Mucosa of descending colon (tissue), 3 donors: ENCODE results near the gene CISH. TPM values are rescaled to one million over a fixed set of nuclear protein-coding genes. Genes with fewer than 3 reads are reported as not detected.

Experiments used
- ATAC-seq: fragments of 200-7000 bp; cut with Tn5 transposase; one replicate; pipeline ENCODE4 v1.9.1; 2020; ENCODE audit warnings: mild to moderate bottlenecking, moderate library complexity
- DNase-seq, 3 donors: peaks; one replicate each; pipeline ENCODE4 v3.0.0-alpha.2; 2020
- H3K36me3 ChIP-seq: fragments of 200-600 bp; one replicate; pipeline ENCODE4 v1.8.0; 2021; ENCODE audit warnings: low read depth, mild to moderate bottlenecking
- H3K4me1 ChIP-seq: fragments of 200-600 bp; one replicate; pipeline ENCODE4 v1.8.0; 2021; ENCODE audit warnings: low read depth, mild to moderate bottlenecking
- H3K4me3 ChIP-seq: fragments of 200-600 bp; one replicate; pipeline ENCODE4 v1.8.0; 2021; ENCODE audit warnings: mild to moderate bottlenecking
- H3K9me3 ChIP-seq: fragments of 200-600 bp; one replicate; pipeline ENCODE4 v1.8.0; 2021; ENCODE audit warnings: mild to moderate bottlenecking
- CTCF ChIP-seq: fragments of 200-600 bp; IDR thresholded peaks from one replicate; pipeline ENCODE4 v1.8.0; 2022; ENCODE audit warnings: antibody characterized with exemption, mild to moderate bottlenecking
- intact Hi-C, 2 donors: fragments of 100-400 bp; cut with DNase I in 1 of 2; cut with micrococcal nuclease in 1 of 2; formaldehyde crosslinking; loops; one replicate each; pipeline versions ENCODE4 v1.11.0 to v1.11.1; 2022; cut with DNase I, micrococcal nuclease
- total RNA-seq, 3 donors: library from RNA; stranded (reverse); fragmentation: NEBNext Ultra II Directional in 2 of 3; extraction: Animal tissue kit (Norgen Biotek cat#: 25700) in 2 of 3; gene quantifications; one replicate each; pipeline versions ENCODE4 v1.2.1 to v1.2.4, GENCODE V29; 2021 to 2023
- donor health status: DM: no; HTN: no; CAD: no; lungs with moderate emphysema.
- donor health status: DM: no; HTN: no; CAD: no.
- donor health status: DM: no; HTN: yes; CAD: no.

Gene CISH
- total RNA-seq, 3 donors from 2014 or later: 12.7 to 21.4 (median 19.2) TPM

- H3K9me3 ChIP-seq: no peaks in the 10 kb centered on the region
- H3K36me3 ChIP-seq: no peaks in the 10 kb centered on the region
- H3K4me1 ChIP-seq: no peaks in the 10 kb centered on the region
- H3K4me3 ChIP-seq: no peak overlapping the region
- intact Hi-C loops: no loop called here
- TF ChIP-seq CTCF: no peak
- ATAC-seq (no peak), DNase-seq (no peak)
Observed at GRCh38 chr3:50651920-50652529, 40.5 kb upstream of the CISH start.

- ATAC-seq (no peak), DNase-seq (no peak)
- no peak for TF ChIP-seq CTCF
- intact Hi-C loops: no loop called here
- no peaks in the 10 kb centered on the region for H3K4me1 ChIP-seq
- no peak overlapping the region for H3K4me3 ChIP-seq
- no peaks in the 10 kb centered on the region for H3K36me3 ChIP-seq
- no peaks in the 10 kb centered on the region for H3K9me3 ChIP-seq
Observed at GRCh38 chr3:50651445-50651844, 39.9 kb upstream of the CISH start.

GRCh38 chr3:50650018-50650417, 38.4 kb upstream of the CISH start:
- no peak for DNase-seq
- Histone ChIP-seq H3K9me3 (no peaks in the 10 kb centered on the region), H3K4me1 (no peaks in the 10 kb centered on the region), H3K4me3 (no peak overlapping the region), H3K36me3 (no peaks in the 10 kb centered on the region)
- ATAC-seq: no peak
- intact Hi-C loops: no loop called here
- no peak for TF ChIP-seq CTCF

DNA sequence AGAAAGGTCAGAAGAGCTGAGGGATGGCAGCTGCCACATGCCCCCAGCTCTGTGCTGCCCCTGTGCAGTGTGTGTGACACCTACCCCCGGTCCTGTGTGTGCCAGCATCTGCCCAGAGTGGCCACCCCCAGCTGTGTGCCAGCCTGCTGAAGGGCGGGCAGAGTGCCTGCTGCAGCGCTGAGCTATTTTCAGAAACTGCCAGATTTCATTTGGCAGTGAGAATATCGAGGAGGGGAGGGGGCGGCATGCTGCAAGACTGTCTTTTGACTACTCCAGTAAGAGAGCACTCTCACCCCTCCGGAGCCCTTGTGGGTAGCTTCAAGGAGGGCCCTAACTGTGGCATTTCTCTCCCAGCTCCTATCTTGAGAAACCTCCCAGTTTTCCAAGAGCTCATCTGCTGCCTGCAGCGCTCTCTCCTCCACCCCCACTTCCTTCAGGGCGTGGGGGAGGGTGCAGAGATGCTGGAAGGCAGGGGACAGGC, 37.9 kb upstream of the CISH start:
- no peaks in the 10 kb centered on the region for H3K9me3 ChIP-seq
- TF ChIP-seq CTCF: no peak
- H3K4me1 ChIP-seq: no peaks in the 10 kb centered on the region
- H3K36me3 ChIP-seq: no peaks in the 10 kb centered on the region
- ATAC-seq: no peak
- no peak overlapping the region for H3K4me3 ChIP-seq
- intact Hi-C loops: no loop called here
- DNase-seq: no peak

GRCh38 chr3:50648944-50649343, 37.4 kb upstream of the CISH start:
- ATAC-seq (no peak), DNase-seq (no peak)
- intact Hi-C loops: no loop called here
- Histone ChIP-seq H3K4me3 (no peak overlapping the region), H3K36me3 (no peaks in the 10 kb centered on the region), H3K9me3 (no peaks in the 10 kb centered on the region), H3K4me1 (no peaks in the 10 kb centered on the region)
- no peak for TF ChIP-seq CTCF

DNA sequence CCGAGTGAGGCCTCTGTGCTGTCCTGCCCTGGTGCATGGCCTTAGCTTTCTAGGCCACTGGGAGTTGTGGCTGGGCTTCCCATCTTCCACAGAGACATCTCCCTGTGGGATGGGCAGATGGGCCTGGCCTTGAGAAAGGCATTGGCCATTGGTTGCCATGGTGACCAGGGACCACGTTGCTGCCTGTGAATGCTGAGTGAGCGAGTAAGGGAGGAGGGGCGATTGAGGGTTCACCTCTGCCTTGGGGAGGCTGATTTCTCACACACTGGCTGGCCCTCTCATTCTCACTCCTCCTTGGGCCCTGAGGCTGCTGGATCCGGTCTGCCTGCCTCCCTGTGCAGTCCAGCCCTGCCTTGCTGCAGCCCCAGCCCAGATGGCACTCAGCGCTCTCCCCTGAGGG, 36.7 kb upstream of the CISH start:
- TF ChIP-seq CTCF: no peak
- DNase-seq: no peak
- no peak for ATAC-seq
- Histone ChIP-seq H3K4me3 (no peak overlapping the region), H3K9me3 (no peaks in the 10 kb centered on the region), H3K4me1 (no peaks in the 10 kb centered on the region), H3K36me3 (no peaks in the 10 kb centered on the region)
- intact Hi-C loops: no loop called here
